H9 (cell line): ENCODE data around the gene NEK7. TPM values are rescaled to one million over a fixed set of nuclear protein-coding genes. Genes with fewer than 3 reads are reported as not detected.

Experiments used
- DNase-seq: peaks from one replicate; pipeline ENCODE4 v3.0.0-alpha.2; 2017
- H2AFZ ChIP-seq: one replicate; pipeline ENCODE4 v1.6.1; 2013; ENCODE audit warnings: mild to moderate bottlenecking, low read length, control low read depth, moderate library complexity
- H2AK5ac ChIP-seq: 2 replicates; pipeline ENCODE4 v1.6.1; 2013; ENCODE audit warnings: low read length, control low read depth, mixed read lengths; ENCODE audit not compliant: insufficient read length
- H2BK120ac ChIP-seq: one replicate; pipeline ENCODE4 v1.6.1; 2013; ENCODE audit warnings: low read depth, mild to moderate bottlenecking, low read length, control low read depth, inconsistent platforms; ENCODE audit not compliant: poor library complexity, severe bottlenecking
- H2BK12ac ChIP-seq: 2 replicates; pipeline ENCODE4 v1.6.1; 2013; ENCODE audit warnings: low read length, control low read depth, mixed read lengths, low read depth; ENCODE audit not compliant: insufficient read length
- H2BK15ac ChIP-seq: 2 replicates; pipeline ENCODE4 v1.6.1; 2013; ENCODE audit warnings: low read depth, low read length, control low read depth
- H2BK20ac ChIP-seq: one replicate; pipeline ENCODE4 v1.6.1; 2013; ENCODE audit warnings: low read depth, mild to moderate bottlenecking, low read length, control low read depth, inconsistent platforms; ENCODE audit not compliant: poor library complexity, severe bottlenecking
- H2BK5ac ChIP-seq: 2 replicates; pipeline ENCODE4 v1.6.1; 2013; ENCODE audit warnings: low read length, control low read depth, mixed read lengths; ENCODE audit not compliant: insufficient read length
- H3K14ac ChIP-seq: 2 replicates; pipeline ENCODE4 v1.6.1; 2013; ENCODE audit warnings: low read length, control low read depth; ENCODE audit not compliant: insufficient read depth
- H3K18ac ChIP-seq: 2 replicates; pipeline ENCODE4 v1.6.1; 2013; ENCODE audit warnings: low read depth, mild to moderate bottlenecking, mixed read lengths, low read length, control low read depth; ENCODE audit not compliant: insufficient read length
- H3K23ac ChIP-seq: 2 replicates; pipeline ENCODE4 v1.6.1; 2013; ENCODE audit warnings: low read length, control low read depth, mixed read lengths, low read depth; ENCODE audit not compliant: insufficient read length
- H3K23me2 ChIP-seq: 2 replicates; pipeline ENCODE4 v1.6.1; 2013; ENCODE audit warnings: low read depth, mild to moderate bottlenecking, mixed read lengths, low read length, control low read depth; ENCODE audit not compliant: insufficient read length, poor library complexity, severe bottlenecking
- H3K27ac ChIP-seq: 2 replicates; pipeline ENCODE4 v1.5.1; 2013; ENCODE audit warnings: low read length, control low read depth, mixed read lengths, low read depth; ENCODE audit not compliant: insufficient read length
- H3K27me3 ChIP-seq: 2 replicates; pipeline ENCODE4 v1.6.1; 2013; ENCODE audit warnings: low read length, control low read depth, inconsistent platforms; ENCODE audit not compliant: insufficient read depth
- H3K4ac ChIP-seq: 2 replicates; pipeline ENCODE4 v1.6.1; 2013; ENCODE audit warnings: low read depth, mild to moderate bottlenecking, control low read depth, inconsistent platforms, low read length, moderate library complexity
- H3K4me1 ChIP-seq: 2 replicates; pipeline ENCODE4 v1.6.1; 2013; ENCODE audit warnings: low read length, control low read depth, inconsistent platforms; ENCODE audit not compliant: insufficient read depth
- H3K4me2 ChIP-seq: 2 replicates; pipeline ENCODE4 v1.6.1; 2013; ENCODE audit warnings: low read length, control low read depth, mixed read lengths; ENCODE audit not compliant: insufficient read length, insufficient read depth
- H3K56ac ChIP-seq: 2 replicates; pipeline ENCODE4 v1.6.1; 2013; ENCODE audit warnings: low read depth, mild to moderate bottlenecking, mixed read lengths, low read length, control low read depth; ENCODE audit not compliant: insufficient read length
- H3K79me1 ChIP-seq: 2 replicates; pipeline ENCODE4 v1.6.1; 2013; ENCODE audit warnings: low read depth, mild to moderate bottlenecking, moderate library complexity, low read length, control low read depth, inconsistent platforms; ENCODE audit not compliant: insufficient read depth, poor library complexity, severe bottlenecking
- H3K79me2 ChIP-seq: 2 replicates; pipeline ENCODE4 v1.6.1; 2013; ENCODE audit warnings: low read length, control low read depth, inconsistent platforms; ENCODE audit not compliant: insufficient read depth
- H3K9ac ChIP-seq: 2 replicates; pipeline ENCODE4 v1.6.1; 2013; ENCODE audit warnings: low read length, control low read depth, mixed read lengths; ENCODE audit not compliant: insufficient read length; ENCODE audit errors: extremely low read depth
- H3K9me3 ChIP-seq: one replicate; pipeline ENCODE4 v1.6.1; 2013; ENCODE audit warnings: low read depth, low read length, inconsistent platforms; ENCODE audit not compliant: control insufficient read depth
- H3T11ph ChIP-seq: one replicate; pipeline ENCODE4 v1.6.1; 2013; ENCODE audit warnings: mild to moderate bottlenecking, low read length, control low read depth, inconsistent platforms
- H4K20me1 ChIP-seq: one replicate; pipeline ENCODE4 v1.6.1; 2013; ENCODE audit not compliant: control insufficient read depth, insufficient read length, insufficient read depth
- H4K5ac ChIP-seq: 2 replicates; pipeline ENCODE4 v1.6.1; 2013; ENCODE audit warnings: low read depth, mild to moderate bottlenecking, mixed read lengths, low read length, control low read depth; ENCODE audit not compliant: insufficient read length
- H4K8ac ChIP-seq: replicated peaks from 2 replicates; pipeline ENCODE4 v1.6.1; 2013; ENCODE audit warnings: low read length, control low read depth, mixed read lengths, low read depth; ENCODE audit not compliant: insufficient read length
- H4K91ac ChIP-seq: 2 replicates; pipeline ENCODE4 v1.6.1; 2013; ENCODE audit warnings: low read depth, mild to moderate bottlenecking, moderate library complexity, mixed read lengths, low read length, control low read depth; ENCODE audit not compliant: insufficient read length
- H3K27ac Mint-ChIP-seq, 3 experiments: 2 replicates in 2 of 3; 3 replicates in 1 of 3; pipeline ENCODE4 v1.8.0; 2020 to 2021; ENCODE audit warnings: mixed read lengths in 3 of 3, mild to moderate bottlenecking in 1 of 3, moderate library complexity in 1 of 3
- H3K27me3 Mint-ChIP-seq: 2 replicates; pipeline ENCODE4 v1.8.0; 2021; ENCODE audit warnings: low read depth, mild to moderate bottlenecking, moderate library complexity, mixed read lengths
- H3K36me3 Mint-ChIP-seq, 3 experiments: 2 replicates in 2 of 3; 3 replicates in 1 of 3; pipeline ENCODE4 v1.8.0; 2020 to 2021; ENCODE audit warnings: low read depth in 3 of 3, mixed read lengths in 3 of 3; ENCODE audit not compliant: insufficient read depth in 1 of 3
- H3K4me1 Mint-ChIP-seq, 2 experiments: 2 replicates each; pipeline ENCODE4 v1.8.0; 2020; ENCODE audit warnings: mixed read lengths in 2 of 2
- H3K4me3 Mint-ChIP-seq, 2 experiments: 2 replicates in 1 of 2; 3 replicates in 1 of 2; pipeline ENCODE4 v1.8.0; 2020 to 2021; ENCODE audit warnings: mild to moderate bottlenecking in 2 of 2, mixed read lengths in 2 of 2, moderate library complexity in 1 of 2
- H3K9me3 Mint-ChIP-seq, 2 experiments: 2 replicates in 1 of 2; 3 replicates in 1 of 2; pipeline ENCODE4 v1.8.0; 2020; ENCODE audit warnings: mild to moderate bottlenecking in 2 of 2, mixed read lengths in 2 of 2, moderate library complexity in 1 of 2
- WGBS: extraction: QIAGEN DNeasy Blood & Tissue Kit; methylation state at CpG from one replicate; pipeline ENCODE4 v1.1.7; 2013; ENCODE audit warnings: missing lambda C conversion rate, low lambda C conversion rate, mixed read lengths; ENCODE audit not compliant: insufficient read length; ENCODE audit errors: extremely low coverage; 5-methylcytosine and 5-hydroxymethylcytosine counted together
- total RNA-seq: library from RNA; stranded (reverse); gene quantifications from 2 replicates; pipeline ENCODE4 v1.2.1, GENCODE V29; 2021
- TF ChIP-seq, protein P1 (sequence below): fragments of 200-600 bp; sonication (generic); conservative IDR thresholded peaks from 3 replicates; pipeline ENCODE4 v1.8.0; 2021; ENCODE audit warnings: antibody characterized with exemption, mild to moderate bottlenecking

Gene NEK7
- total RNA-seq, 1 experiment from 2014 or later = 9.6 TPM

- no peak overlapping the region for H2BK15ac ChIP-seq
- no peak overlapping the region for H2BK12ac ChIP-seq
- no peaks in the 10 kb centered on the region for H3K4me1 ChIP-seq
- no peak overlapping the region for H2BK120ac ChIP-seq
- WGBS = no CpG with 5 or more reads among the region's 1 CpG
- H3K23ac ChIP-seq = no peak overlapping the region
- no peaks in the 10 kb centered on the region for H3K79me1 ChIP-seq
- H2AK5ac ChIP-seq = no peak overlapping the region
- H3K27me3 ChIP-seq = no peaks in the 10 kb centered on the region
- no peak overlapping the region for H3K14ac ChIP-seq
- no peaks in the 10 kb centered on the region for H3K9me3 Mint-ChIP-seq
- H3K9ac ChIP-seq = no peak overlapping the region
- H4K91ac ChIP-seq = no peak overlapping the region
- no peak overlapping the region for H3K18ac ChIP-seq
- H3K27me3 Mint-ChIP-seq = no peaks in the 10 kb centered on the region
- no peaks in the 10 kb centered on the region for H3K9me3 ChIP-seq
- H4K5ac ChIP-seq = no peak overlapping the region
- no peak overlapping the region for H3K4me3 Mint-ChIP-seq
- H4K8ac ChIP-seq = no peak overlapping the region
- no peak overlapping the region for H2AFZ ChIP-seq
- H3K27ac ChIP-seq = no peak overlapping the region
- H3K27ac Mint-ChIP-seq = peak overlapping the region in 1 of 3 experiments; percentile 4; a peak in 2 of 7 replicates
- no peaks in the 10 kb centered on the region; a peak in 1 of 7 replicates for H3K36me3 Mint-ChIP-seq
- H3K4me1 Mint-ChIP-seq = peaks cover 14 to 23% of the 10 kb centered on the region in 2 experiments
- no peak overlapping the region for H2BK5ac ChIP-seq
- TF ChIP-seq, protein P1, sequence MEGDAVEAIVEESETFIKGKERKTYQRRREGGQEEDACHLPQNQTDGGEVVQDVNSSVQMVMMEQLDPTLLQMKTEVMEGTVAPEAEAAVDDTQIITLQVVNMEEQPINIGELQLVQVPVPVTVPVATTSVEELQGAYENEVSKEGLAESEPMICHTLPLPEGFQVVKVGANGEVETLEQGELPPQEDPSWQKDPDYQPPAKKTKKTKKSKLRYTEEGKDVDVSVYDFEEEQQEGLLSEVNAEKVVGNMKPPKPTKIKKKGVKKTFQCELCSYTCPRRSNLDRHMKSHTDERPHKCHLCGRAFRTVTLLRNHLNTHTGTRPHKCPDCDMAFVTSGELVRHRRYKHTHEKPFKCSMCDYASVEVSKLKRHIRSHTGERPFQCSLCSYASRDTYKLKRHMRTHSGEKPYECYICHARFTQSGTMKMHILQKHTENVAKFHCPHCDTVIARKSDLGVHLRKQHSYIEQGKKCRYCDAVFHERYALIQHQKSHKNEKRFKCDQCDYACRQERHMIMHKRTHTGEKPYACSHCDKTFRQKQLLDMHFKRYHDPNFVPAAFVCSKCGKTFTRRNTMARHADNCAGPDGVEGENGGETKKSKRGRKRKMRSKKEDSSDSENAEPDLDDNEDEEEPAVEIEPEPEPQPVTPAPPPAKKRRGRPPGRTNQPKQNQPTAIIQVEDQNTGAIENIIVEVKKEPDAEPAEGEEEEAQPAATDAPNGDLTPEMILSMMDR = no peak
- no peak overlapping the region for H3K56ac ChIP-seq
- H2BK20ac ChIP-seq = no peak overlapping the region
- H3K79me2 ChIP-seq = no peaks in the 10 kb centered on the region
- no peaks in the 10 kb centered on the region for H4K20me1 ChIP-seq
- H3K4me2 ChIP-seq = no peak overlapping the region
- no peak overlapping the region for H3K4ac ChIP-seq
- no peaks in the 10 kb centered on the region for H3K23me2 ChIP-seq
- DNase-seq = no peak
- H3T11ph ChIP-seq = no peak overlapping the region
Observed at GRCh38 chr1:198300451-198300850, 143.7 kb downstream of the NEK7 start.
